Measurements from ENCODE around the gene DSCAML1.

GRCh38 chr11:117443266-117444186 lies 353.5 kb downstream of the DSCAML1 start:
- TF ChIP-seq CTCF (IDR thresholded peaks at IDR 0.05; ENCODE audit: control extremely low read depth in 1 of 3, insufficient read depth in 1 of 3, low read depth in 1 of 3, low read length in 3 of 3), result peak; percentile 86 to 92 (median 91)
- TF ChIP-seq CEBPB (IDR thresholded peaks at IDR 0.05; ENCODE audit: low read depth, low read length), result no peak
- TF ChIP-seq HDAC6 (IDR thresholded peaks at IDR 0.05; ENCODE audit: low read depth, low read length), result no peak
- no peak for TF ChIP-seq CHD1 (IDR thresholded peaks at IDR 0.05; ENCODE audit: low read depth, low read length)
- TF ChIP-seq YY1 (IDR thresholded peaks at IDR 0.05; ENCODE audit: low read depth, low read length), result no peak
- no peak for TF ChIP-seq EP300 (IDR thresholded peaks at IDR 0.05; ENCODE audit: borderline replicate concordance in 1 of 2, low read depth in 2 of 2, low read length in 2 of 2)
- no peak for TF ChIP-seq TCF12 (IDR thresholded peaks at IDR 0.05; ENCODE audit: low read depth, low read length)
- TF ChIP-seq EZH2 (IDR thresholded peaks at IDR 0.05; ENCODE audit: low read depth, low read length, severe bottlenecking), result no peak
- TF ChIP-seq SP1 (IDR thresholded peaks at IDR 0.05; ENCODE audit: low read depth, low read length), result no peak
- no peak for TF ChIP-seq SIX5 (IDR thresholded peaks at IDR 0.05; ENCODE audit: low read depth, low read length)

Measured in H1 (cell line).